Testis (tissue), 3 donors: ENCODE results near the gene C4orf50. TPM values are rescaled to one million over a fixed set of nuclear protein-coding genes. Genes with fewer than 3 reads are reported as not detected.

Source experiments
- DNase-seq: peaks from one replicate; pipeline ENCODE4 v3.0.0-alpha.2; 2019
- H3K27ac ChIP-seq, 2 donors: fragments of 200-600 bp; sonication (generic); one replicate each; pipeline ENCODE4 v1.5.1; 2019
- H3K27me3 ChIP-seq: fragments of 200-600 bp; sonication (generic); one replicate; pipeline ENCODE4 v1.5.1; 2019
- H3K36me3 ChIP-seq: fragments of 200-600 bp; sonication (generic); one replicate; pipeline ENCODE4 v1.5.1; 2017; ENCODE audit warnings: low read depth; ENCODE audit errors: missing control alignments
- H3K4me1 ChIP-seq: fragments of 200-600 bp; sonication (generic); one replicate; pipeline ENCODE4 v1.5.1; 2019
- H3K4me3 ChIP-seq, 2 donors: fragments of 200-600 bp; sonication (generic); one replicate each; pipeline ENCODE4 v1.5.1; 2017 to 2019
- H3K9me3 ChIP-seq: fragments of 200-600 bp; sonication (generic); one replicate; pipeline ENCODE4 v1.5.1; 2017
- POLR2A ChIP-seq: fragments of 450-650 bp; IDR thresholded peaks from one replicate; pipeline ENCODE4 v1.6.1; 2017; ENCODE audit warnings: antibody characterized with exemption, mild to moderate bottlenecking, moderate library complexity
- WGBS, 2 donors: methylation state at CpG; one replicate each; pipeline ENCODE4 v1.1.5; 2018; 5-methylcytosine and 5-hydroxymethylcytosine counted together
- intact Hi-C: fragments of 100-400 bp; cut with DNase I; formaldehyde crosslinking; loops from one replicate; pipeline ENCODE4 v1.15.1; 2023; ENCODE audit warnings: low total_unique reads
- polyA plus RNA-seq: library from polyadenylated mRNA; stranded (reverse); fragments of 350-450 nt; fragmentation: Illumina TruSeq; extraction: RNeasy Lipid Tissue Mini Kit (QIAGEN cat#74804); gene quantifications from one replicate; pipeline ENCODE4 v1.2.3, GENCODE V29; 2014; ENCODE audit warnings: low read depth, low replicate concordance; ENCODE audit not compliant: insufficient read depth
- total RNA-seq, 2 donors: library from RNA; depleted of rRNA; stranded (reverse); fragments of >200 nt; gene quantifications; one replicate each; pipeline ENCODE4 v1.2.3, GENCODE V29; 2016
- TF ChIP-seq, protein P1 (sequence below), 3 experiments: fragments of 450-650 bp in 2 of 3; fragments of 200-600 bp in 1 of 3; sonication (generic) in 1 of 3; IDR thresholded peaks; one replicate each; pipeline ENCODE4 v1.5.1; 2016 to 2019; ENCODE audit warnings: antibody characterized with exemption in 3 of 3, mild to moderate bottlenecking in 2 of 3, moderate library complexity in 1 of 3

The C4orf50 gene
- total and polyA plus RNA-seq, 3 donors from 2014 or later, result 1.1 to 2.7 (median 1.8) TPM

DNA sequence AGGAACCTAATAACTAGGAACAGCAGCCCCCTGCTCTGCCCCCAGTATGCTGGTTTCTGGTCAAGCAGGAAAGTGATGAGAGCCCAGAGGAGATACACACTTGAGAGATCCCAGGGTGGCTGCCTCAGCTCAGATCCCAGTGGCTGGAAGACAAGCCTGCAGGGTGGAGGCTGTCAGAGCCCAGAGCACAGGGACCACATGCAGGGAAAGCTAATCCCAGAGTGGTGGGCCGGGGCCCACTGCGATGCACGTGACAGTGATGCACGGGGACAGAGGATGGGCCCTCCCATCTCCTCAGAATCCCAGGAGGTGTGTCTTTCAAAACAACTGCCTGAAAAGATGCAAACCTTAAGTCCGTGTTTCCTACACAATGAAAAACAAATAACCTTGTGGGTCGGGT, 96.2 kb downstream of the C4orf50 start:
- no peaks in the 10 kb centered on the region for H3K9me3 ChIP-seq
- no peak for DNase-seq
- no peaks in the 10 kb centered on the region for H3K4me1 ChIP-seq
- no peaks in the 10 kb centered on the region for H3K27me3 ChIP-seq
- H3K27ac ChIP-seq, result no peak overlapping the region
- no peaks in the 10 kb centered on the region for H3K36me3 ChIP-seq
- WGBS, 2 donors, result 70 to 74% methylated on average over 4 to 6 of the region's 6 CpGs
- TF ChIP-seq, protein P1, sequence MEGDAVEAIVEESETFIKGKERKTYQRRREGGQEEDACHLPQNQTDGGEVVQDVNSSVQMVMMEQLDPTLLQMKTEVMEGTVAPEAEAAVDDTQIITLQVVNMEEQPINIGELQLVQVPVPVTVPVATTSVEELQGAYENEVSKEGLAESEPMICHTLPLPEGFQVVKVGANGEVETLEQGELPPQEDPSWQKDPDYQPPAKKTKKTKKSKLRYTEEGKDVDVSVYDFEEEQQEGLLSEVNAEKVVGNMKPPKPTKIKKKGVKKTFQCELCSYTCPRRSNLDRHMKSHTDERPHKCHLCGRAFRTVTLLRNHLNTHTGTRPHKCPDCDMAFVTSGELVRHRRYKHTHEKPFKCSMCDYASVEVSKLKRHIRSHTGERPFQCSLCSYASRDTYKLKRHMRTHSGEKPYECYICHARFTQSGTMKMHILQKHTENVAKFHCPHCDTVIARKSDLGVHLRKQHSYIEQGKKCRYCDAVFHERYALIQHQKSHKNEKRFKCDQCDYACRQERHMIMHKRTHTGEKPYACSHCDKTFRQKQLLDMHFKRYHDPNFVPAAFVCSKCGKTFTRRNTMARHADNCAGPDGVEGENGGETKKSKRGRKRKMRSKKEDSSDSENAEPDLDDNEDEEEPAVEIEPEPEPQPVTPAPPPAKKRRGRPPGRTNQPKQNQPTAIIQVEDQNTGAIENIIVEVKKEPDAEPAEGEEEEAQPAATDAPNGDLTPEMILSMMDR (IDR thresholded peaks at IDR 0.05), result no peak
- TF ChIP-seq POLR2A, result no peak
- intact Hi-C loops, result no loop called here
- H3K4me3 ChIP-seq, result no peak overlapping the region

DNA sequence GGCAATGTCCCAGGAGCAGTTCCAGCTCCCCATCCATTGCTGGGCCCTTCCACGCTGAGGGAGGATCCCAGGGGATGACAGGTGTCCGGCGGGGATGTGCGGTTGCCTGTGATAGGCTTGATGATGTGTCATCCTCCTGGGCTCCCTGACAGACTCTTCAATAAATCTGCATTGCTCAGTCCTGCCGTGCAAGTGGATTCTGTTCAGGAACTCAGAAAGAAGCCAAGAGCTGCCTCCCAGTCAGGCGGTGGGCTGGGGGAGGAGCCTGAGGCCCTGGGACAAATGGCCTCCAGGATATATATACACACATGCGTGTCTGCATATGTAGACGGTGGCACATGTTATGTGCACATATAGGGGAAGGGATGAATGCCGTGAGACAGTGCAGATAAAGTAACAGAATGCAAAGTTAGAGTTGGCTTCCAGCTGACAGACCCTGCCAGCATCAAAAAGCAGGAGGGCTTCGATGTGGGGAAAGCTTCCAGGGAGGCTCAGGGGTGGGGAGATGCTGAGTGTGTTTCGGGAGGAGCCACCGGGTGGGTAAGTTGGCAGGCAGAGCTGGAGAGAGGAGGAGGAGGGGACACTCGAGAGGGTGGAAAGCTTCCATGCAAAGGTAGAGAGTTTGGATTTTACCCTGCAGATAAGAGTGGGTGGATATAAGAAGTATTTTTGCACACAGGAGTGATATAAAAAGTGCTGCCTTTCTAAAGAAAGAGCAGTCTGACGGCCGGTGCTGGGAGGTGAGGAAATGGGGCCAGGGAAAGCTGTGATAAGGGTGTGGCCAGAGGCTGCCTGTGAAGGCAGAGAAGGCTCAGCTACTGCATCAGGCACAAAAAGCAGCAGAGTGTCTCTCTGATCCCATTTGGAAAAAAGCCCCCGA, 96.9 kb downstream of the C4orf50 start:
- H3K27ac ChIP-seq, result no peak overlapping the region
- no peak overlapping the region for H3K4me3 ChIP-seq
- TF ChIP-seq, protein P1 (IDR thresholded peaks at IDR 0.05), result no peak
- no peaks in the 10 kb centered on the region for H3K36me3 ChIP-seq
- WGBS, 2 donors, result 32 to 47% methylated on average over 16 of the region's 16 CpGs
- H3K9me3 ChIP-seq, result no peaks in the 10 kb centered on the region
- no peak for DNase-seq
- intact Hi-C loops, result no loop called here
- no peaks in the 10 kb centered on the region for H3K4me1 ChIP-seq
- no peaks in the 10 kb centered on the region for H3K27me3 ChIP-seq

DNA sequence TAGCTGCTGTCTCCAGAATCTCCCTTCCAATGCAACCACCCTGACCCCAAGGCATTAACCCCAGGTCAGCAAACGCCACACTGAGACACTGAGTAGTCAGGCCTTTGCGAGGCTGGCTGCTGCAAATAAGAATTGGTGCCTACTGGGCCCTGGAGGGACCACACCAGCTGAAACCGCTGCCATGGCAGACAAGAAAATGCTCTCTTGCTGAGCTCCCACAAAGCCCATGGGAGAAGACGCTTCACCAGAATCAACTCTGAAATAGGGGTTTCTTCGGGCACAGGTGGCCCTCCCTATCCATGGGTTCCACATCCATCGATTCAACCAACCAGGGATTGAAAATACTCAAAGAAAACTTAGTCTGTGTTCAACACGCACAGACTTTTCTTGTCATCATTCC, 98.7 kb downstream of the C4orf50 start:
- no peaks in the 10 kb centered on the region for H3K4me1 ChIP-seq
- H3K36me3 ChIP-seq, result no peaks in the 10 kb centered on the region
- no peak overlapping the region for H3K27ac ChIP-seq
- DNase-seq, result no peak
- 80 to 89% methylated on average over 7 of the region's 7 CpGs for WGBS, 2 donors
- intact Hi-C loops, result no loop called here
- no peak overlapping the region for H3K4me3 ChIP-seq
- no peaks in the 10 kb centered on the region for H3K27me3 ChIP-seq
- no peaks in the 10 kb centered on the region for H3K9me3 ChIP-seq
- TF ChIP-seq, protein P1 (IDR thresholded peaks at IDR 0.05), result no peak
- no peak for TF ChIP-seq POLR2A

DNA sequence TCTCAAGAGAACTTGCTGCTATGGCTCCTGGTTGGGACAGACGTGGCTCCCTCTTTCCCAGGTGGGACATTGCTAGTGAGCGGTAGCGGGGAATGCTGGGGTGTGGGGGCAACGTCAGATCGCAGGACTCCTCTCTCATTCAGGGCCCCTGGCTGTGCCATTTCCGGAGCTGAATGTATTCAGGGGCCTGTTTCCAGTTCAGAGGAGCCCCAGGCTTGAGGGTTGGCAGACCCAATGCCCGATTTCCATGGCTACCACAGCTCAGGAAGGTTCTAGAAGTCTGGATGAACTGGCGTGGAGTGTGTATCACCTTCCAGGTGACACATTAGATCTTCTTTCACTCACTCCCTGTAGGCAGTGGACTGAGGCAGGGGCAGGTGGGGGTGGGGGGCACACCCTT, 99.2 kb downstream of the C4orf50 start:
- no peaks in the 10 kb centered on the region for H3K4me1 ChIP-seq
- no peaks in the 10 kb centered on the region for H3K9me3 ChIP-seq
- H3K4me3 ChIP-seq, result no peak overlapping the region
- no peak overlapping the region for H3K27ac ChIP-seq
- no peak for DNase-seq
- WGBS, 2 donors, result 89% methylated on average over 8 of the region's 8 CpGs; no CpG with 5 or more reads in 1 of the 2 donors
- no peaks in the 10 kb centered on the region for H3K36me3 ChIP-seq
- no peak for TF ChIP-seq POLR2A
- TF ChIP-seq, protein P1 (IDR thresholded peaks at IDR 0.05), result no peak
- intact Hi-C loops, result no loop called here
- H3K27me3 ChIP-seq, result no peaks in the 10 kb centered on the region
